ENCODE results near the gene AGAP1.

Gene AGAP1

DNA sequence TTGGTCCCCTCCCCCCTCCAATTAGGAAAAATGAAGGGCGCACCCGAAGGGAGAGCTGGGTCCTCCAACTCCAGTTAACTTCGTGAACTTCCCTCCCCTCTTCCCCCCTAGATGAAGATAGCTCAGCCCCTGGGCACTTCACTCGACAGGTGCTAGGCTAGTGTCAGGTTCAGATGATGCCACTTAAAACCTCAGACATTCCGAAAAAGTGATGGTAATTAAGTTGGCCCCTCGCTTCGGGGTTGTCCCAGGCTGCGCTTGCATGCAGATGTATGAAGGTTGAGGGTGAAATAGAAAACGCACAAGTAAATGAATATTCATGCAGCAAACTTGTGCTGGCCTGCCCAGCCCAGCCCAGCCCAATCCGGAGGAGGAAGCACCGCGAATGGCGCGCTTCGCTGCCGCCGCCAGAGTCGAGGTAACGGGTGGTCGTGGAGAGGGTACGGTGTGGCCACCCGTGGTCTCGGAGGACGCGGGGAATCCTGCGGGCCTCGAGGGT, 677.4 kb downstream of the AGAP1 start:
- no peak for DNase-seq (ENCODE audit: low read depth)
- TF ChIP-seq, protein P1, sequence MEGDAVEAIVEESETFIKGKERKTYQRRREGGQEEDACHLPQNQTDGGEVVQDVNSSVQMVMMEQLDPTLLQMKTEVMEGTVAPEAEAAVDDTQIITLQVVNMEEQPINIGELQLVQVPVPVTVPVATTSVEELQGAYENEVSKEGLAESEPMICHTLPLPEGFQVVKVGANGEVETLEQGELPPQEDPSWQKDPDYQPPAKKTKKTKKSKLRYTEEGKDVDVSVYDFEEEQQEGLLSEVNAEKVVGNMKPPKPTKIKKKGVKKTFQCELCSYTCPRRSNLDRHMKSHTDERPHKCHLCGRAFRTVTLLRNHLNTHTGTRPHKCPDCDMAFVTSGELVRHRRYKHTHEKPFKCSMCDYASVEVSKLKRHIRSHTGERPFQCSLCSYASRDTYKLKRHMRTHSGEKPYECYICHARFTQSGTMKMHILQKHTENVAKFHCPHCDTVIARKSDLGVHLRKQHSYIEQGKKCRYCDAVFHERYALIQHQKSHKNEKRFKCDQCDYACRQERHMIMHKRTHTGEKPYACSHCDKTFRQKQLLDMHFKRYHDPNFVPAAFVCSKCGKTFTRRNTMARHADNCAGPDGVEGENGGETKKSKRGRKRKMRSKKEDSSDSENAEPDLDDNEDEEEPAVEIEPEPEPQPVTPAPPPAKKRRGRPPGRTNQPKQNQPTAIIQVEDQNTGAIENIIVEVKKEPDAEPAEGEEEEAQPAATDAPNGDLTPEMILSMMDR (conservative IDR thresholded peaks at IDR 0.05; ENCODE audit: low read depth, low read length), result no peak
- H3K4me3 ChIP-seq (ENCODE audit: low read depth, low read length), result no peak overlapping the region

DNA sequence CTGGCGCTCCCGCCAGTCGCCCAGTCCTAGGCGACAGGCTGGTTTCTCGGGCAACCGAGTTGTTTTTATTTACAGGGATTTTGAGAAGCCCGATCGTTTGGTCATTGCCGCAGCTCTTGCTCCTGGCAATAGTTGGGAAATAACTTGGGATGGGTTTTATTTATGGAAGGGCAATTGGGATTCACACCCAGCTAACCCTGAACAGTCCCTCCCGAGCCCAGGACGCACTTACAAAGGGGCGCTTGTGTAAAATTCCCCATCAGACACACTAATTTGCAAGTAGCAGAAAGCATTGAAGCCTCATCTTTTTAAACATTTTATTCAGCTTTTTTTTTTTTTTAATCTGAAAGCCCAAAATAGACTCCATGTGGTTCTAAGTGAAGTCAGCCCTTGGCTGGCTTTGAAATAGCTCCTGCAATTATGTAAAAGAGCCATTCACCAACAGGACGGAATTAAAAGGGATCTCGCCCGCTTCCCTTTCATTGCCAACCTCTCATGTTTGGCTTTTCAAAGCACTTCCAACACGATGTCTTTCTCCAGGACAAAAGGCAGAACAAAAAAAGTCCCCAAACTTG, 677.9 kb downstream of the AGAP1 start:
- TF ChIP-seq, protein P1 (conservative IDR thresholded peaks at IDR 0.05; ENCODE audit: low read depth, low read length), result no peak
- no peak for DNase-seq (ENCODE audit: low read depth)
- no peak overlapping the region for H3K4me3 ChIP-seq (ENCODE audit: low read depth, low read length)

DNA sequence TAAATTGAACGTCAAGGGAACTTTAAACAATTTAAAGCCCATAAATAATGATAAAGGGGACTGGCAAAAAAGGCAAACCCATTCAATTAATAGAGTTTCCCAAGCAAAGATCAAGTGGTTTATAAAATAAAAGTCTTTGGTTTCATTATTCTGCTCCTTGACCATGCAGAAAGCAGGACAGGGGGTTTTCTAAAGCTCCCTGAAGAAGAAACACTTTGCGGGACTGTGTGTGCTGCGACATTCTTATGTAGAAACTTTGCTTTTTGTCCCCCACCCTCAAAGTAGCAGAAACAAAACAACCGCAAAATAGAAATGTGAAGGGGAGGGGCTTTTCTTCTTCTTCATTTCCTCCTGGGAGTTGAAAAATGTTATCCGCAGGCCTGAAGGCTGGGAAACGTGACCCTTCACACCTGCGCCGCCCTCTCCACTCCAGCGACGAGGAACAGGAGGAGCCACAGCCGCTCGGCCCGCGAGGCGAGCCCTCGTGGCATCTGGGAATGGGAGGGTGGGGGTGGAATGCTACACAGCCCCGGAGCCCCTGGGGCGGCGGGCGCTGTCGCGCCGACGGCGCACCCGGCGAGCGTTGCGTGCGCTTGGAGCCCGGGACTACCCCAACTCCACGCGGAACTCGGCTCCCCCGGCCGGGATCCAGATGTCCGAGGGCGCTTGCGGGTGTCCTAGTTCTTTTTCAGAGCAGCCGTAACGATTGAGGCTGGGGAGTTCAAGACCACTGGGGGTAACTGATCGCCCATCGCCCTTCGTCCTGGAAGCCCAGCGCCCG, 678.6 kb downstream of the AGAP1 start:
- TF ChIP-seq, protein P1 (conservative IDR thresholded peaks at IDR 0.05; ENCODE audit: low read depth, low read length), result no peak
- H3K4me3 ChIP-seq (ENCODE audit: low read depth, low read length), result no peak overlapping the region
- DNase-seq (ENCODE audit: low read depth), result no peak

DNA sequence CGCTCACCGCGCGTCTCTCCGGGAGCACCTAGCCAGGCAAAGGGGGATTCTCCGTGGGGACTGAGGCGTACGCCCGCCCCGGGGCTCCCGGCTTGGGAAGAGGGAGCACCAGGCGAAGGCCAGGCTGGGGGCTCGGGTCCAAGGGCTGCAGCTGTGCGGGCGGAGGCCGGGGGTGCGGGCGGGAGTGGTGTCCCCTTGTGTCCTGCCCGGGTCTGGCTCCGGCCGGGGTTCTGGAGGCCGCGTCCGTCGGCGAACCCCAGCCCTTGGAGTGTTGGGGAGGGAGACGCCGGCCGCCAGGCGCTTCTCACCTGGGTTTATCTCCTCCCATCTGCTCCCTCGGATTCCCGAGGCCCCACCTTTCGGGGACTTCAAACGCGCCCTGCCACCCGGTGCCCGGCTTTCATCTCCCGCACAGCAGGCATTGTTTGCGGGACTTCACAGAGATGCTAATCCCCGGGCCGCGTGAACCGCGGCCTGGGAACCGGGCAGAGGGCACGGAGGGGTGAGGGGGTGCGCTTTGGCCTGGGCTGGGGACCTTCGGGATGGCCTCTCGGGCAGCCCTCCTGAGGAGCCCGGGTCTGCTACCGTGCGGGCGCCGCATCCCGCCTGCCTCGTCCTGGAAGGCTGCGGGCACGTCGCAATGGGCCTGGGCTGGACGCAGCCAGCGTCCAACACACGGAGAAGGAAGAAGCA, 679.3 kb downstream of the AGAP1 start:
- TF ChIP-seq, protein P1 (conservative IDR thresholded peaks at IDR 0.05; ENCODE audit: low read depth, low read length), result no peak
- no peak for DNase-seq (ENCODE audit: low read depth)
- H3K4me3 ChIP-seq (ENCODE audit: low read depth, low read length), result no peak overlapping the region

DNA sequence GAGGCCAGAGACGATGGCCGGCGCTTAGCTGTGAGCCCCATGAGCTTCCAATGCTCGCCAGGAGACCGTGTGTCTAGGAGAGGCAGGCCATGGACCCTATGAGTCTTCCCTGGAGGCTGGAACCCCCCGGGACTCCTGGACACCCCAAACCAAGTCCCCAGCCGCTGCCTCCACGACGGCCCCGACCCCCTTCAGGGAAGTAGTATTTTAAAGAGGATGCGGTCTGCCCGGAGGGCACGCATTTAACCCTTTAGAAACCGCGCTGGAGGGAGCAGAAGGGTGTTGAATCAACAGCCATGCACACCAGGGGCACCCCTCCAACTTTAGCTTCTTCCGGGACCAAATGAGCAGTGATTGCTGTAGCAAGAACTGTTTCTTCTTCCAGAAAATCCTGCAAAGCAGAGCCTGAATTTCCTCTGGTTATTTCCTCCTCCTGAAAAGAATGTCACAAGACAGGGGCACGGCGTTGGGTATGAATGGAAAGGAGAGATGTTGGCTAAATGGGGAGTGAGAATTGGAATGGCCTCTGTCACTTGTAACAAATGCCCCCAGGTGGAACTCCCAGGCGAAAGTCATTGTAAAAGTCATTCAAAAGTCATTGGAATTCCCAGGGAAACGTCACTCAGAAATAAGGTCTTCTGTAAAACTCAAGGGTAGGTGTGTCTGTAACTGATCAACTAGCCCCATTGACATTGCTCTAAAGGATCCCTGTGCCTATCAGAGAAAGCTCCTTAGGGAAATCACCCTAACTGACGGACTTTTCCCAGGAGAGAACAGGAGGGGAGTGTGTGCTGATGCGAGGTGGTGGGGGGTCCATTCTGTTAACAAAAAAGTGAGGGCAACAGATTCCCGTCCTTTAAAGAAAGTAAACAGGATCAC, 680.1 kb downstream of the AGAP1 start:
- TF ChIP-seq, protein P1 (conservative IDR thresholded peaks at IDR 0.05; ENCODE audit: low read depth, low read length), result no peak
- no peak for DNase-seq (ENCODE audit: low read depth)
- no peak overlapping the region for H3K4me3 ChIP-seq (ENCODE audit: low read depth, low read length)

DNA sequence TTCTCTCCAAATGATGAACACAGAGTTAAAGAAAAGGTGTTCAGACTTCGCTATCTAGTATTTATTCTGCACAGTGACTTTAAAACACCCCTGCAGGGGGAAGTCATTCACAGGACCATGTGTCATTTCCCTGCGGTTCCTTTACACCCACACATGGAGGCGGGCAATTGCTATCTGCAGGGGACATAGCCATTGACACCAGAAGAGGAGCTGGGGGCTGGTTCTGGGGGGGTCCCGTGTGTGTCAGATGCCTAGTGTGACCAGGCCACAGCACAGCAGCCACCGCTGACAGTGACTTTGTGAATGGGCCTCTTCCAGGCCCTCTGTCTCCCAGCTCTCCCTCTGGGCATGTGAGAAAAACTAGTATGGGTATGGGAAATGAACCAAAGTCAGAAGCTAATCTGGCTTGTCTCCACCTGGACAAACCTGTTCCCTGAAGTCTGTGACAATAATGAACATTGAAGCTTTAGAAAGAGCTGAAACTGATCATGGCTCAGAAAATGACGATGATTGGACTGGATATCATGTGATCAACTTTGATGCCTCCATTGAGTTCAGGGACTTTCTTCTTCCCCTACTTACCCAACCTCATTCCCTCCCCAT, 681.8 kb downstream of the AGAP1 start:
- TF ChIP-seq, protein P1 (conservative IDR thresholded peaks at IDR 0.05; ENCODE audit: low read depth, low read length), result no peak
- H3K4me3 ChIP-seq (ENCODE audit: low read depth, low read length), result no peak overlapping the region
- no peak for DNase-seq (ENCODE audit: low read depth)
